Body of pancreas (tissue), 4 donors: ENCODE data around the gene MYO5A.

Experiments used
- POLR2A ChIP-seq, 3 donors: fragments of 450-650 bp; IDR thresholded peaks; one replicate each; pipeline ENCODE4 v1.6.1; 2016; ENCODE audit warnings: antibody characterized with exemption in 3 of 3, mild to moderate bottlenecking in 2 of 3
- TF ChIP-seq, protein P1 (sequence below), 7 experiments: fragments of 450-650 bp in 4 of 7; fragments of 200-600 bp in 3 of 7; sonication (generic) in 3 of 7; IDR thresholded peaks; one replicate each; pipeline ENCODE4 v1.5.1; 2016 to 2019; ENCODE audit warnings: antibody characterized with exemption in 7 of 7

DNA sequence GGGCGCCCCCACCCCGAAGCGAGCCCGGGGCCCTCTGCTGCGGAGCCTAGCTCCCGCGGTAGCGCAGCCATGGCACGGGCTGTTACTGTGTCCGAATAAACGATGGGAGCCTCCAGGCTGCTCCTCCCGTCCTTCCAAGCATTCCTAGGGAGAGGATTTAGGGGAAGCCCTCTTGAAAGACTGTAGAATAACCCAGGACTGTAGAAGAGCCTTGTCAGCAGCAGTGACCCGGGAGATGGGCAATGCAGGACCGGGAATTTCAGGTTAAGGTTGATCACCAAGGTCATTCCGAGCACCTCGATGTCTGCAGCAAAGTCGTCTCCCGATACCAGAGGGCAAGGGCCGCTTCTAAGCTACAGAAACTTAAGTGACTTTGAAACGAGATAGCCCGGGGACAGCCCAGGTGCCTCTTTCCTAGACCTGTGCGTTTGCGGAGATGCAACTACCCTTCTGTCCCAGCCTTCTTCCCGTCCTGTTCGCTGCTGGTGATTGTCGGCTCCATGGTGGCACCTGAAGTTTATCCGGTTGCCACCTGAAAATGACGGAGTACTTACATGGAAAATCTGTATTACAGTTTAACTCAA lies 753 bp upstream of the MYO5A start:
- TF ChIP-seq, protein P1, sequence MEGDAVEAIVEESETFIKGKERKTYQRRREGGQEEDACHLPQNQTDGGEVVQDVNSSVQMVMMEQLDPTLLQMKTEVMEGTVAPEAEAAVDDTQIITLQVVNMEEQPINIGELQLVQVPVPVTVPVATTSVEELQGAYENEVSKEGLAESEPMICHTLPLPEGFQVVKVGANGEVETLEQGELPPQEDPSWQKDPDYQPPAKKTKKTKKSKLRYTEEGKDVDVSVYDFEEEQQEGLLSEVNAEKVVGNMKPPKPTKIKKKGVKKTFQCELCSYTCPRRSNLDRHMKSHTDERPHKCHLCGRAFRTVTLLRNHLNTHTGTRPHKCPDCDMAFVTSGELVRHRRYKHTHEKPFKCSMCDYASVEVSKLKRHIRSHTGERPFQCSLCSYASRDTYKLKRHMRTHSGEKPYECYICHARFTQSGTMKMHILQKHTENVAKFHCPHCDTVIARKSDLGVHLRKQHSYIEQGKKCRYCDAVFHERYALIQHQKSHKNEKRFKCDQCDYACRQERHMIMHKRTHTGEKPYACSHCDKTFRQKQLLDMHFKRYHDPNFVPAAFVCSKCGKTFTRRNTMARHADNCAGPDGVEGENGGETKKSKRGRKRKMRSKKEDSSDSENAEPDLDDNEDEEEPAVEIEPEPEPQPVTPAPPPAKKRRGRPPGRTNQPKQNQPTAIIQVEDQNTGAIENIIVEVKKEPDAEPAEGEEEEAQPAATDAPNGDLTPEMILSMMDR (IDR thresholded peaks at IDR 0.05), result no peak
- TF ChIP-seq POLR2A (IDR thresholded peaks at IDR 0.05), result no peak
